Stimulated activated effector memory CD8-positive, alpha-beta T cell treated with anti-CD3 and anti-CD28 coated beads, Interleukin-12 subunit alpha, Interleukin-12 subunit beta, amount 100 ng/mL, for 72 hours (primary cell): ENCODE measurements around the gene RPL5.

Experiments used
- ATAC-seq: fragments of 150-1000 bp; cut with Tn5 transposase; 2 replicates; pipeline ENCODE4 v1.10.0; 2021
- DNase-seq, 2 donors: peaks; one replicate each; pipeline ENCODE4 v3.0.0; 2021 to 2022; ENCODE audit warnings: low spot score in 2 of 2
- H3K27ac Mint-ChIP-seq: one replicate; pipeline ENCODE4 v1.8.0; 2022; ENCODE audit warnings: mild to moderate bottlenecking, mixed read lengths
- H3K36me3 Mint-ChIP-seq: one replicate; pipeline ENCODE4 v1.8.0; 2022; ENCODE audit warnings: mild to moderate bottlenecking, mixed read lengths
- H3K4me1 Mint-ChIP-seq: one replicate; pipeline ENCODE4 v1.8.0; 2022; ENCODE audit warnings: mixed read lengths
- H3K4me3 Mint-ChIP-seq: one replicate; pipeline ENCODE4 v1.8.0; 2022; ENCODE audit warnings: mild to moderate bottlenecking, mixed read lengths
- H3K9me3 Mint-ChIP-seq: one replicate; pipeline ENCODE4 v1.8.0; 2022; ENCODE audit warnings: mixed read lengths

Gene RPL5

DNA sequence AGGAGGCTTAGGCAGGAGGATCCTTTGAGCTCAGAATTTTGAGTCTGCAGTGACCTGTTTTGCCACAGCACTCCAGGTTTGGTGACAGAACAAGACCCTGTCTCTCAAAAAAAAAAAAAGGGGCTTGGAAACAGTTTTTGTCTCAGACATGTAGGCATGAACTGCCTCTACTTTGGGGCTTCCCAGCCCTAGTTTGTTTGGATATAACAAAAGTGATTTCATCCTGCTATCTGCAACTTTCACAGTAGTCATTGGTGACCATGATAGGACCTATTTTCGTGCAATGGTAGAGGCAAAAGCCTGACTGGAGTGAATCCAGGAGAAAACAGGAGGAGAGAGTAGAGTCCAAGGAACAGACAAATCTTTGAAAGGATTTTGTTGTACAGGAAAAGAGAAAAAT, 26.6 kb upstream of the RPL5 start:
- H3K27ac Mint-ChIP-seq, result no peak overlapping the region
- no peaks in the 10 kb centered on the region for H3K9me3 Mint-ChIP-seq
- DNase-seq, result no peak
- no peaks in the 10 kb centered on the region for H3K36me3 Mint-ChIP-seq
- no peak for ATAC-seq
- no peaks in the 10 kb centered on the region for H3K4me1 Mint-ChIP-seq
- H3K4me3 Mint-ChIP-seq, result no peak overlapping the region

DNA sequence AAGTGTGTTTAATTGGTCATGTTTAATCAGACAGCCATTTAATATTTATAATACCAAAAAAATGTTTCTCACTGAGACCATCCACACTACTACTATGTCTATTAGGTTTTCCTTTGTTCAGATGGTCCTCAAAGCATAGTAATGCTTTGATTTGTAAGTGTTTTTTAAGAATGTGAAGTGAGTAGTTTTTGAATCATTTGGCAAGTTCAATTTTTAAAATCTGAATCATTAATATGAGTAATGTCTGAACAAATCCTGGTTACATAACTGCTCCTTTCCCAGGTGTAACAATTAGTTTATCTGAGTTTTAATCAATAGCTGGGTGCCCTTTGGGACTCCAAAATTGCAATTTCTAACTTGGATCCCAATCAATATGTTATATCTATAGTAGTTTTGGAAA, 23.5 kb upstream of the RPL5 start:
- no peak overlapping the region for H3K27ac Mint-ChIP-seq
- H3K9me3 Mint-ChIP-seq, result no peaks in the 10 kb centered on the region
- no peaks in the 10 kb centered on the region for H3K36me3 Mint-ChIP-seq
- no peaks in the 10 kb centered on the region for H3K4me1 Mint-ChIP-seq
- DNase-seq, result no peak
- no peak overlapping the region for H3K4me3 Mint-ChIP-seq
- ATAC-seq, result no peak

DNA sequence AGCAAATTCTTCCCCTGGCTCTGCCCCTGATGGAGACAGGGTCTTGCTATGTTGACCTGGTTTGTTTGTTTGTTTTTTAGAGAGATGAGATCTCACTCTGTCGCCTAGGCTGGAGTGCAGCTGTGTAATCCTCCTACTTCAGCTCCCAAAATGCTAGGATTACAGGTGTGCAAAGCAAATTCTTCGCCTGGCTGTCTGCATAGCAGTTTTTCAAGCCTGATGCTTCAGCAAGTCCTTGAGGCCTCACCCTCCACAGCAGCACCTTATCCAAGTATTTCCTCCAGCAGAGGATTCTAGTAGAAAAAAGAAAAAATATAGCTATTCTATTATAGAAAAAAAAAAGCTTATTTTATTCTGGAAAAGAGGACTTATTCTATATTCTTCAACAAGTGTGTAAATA, 15.1 kb upstream of the RPL5 start:
- no peak for ATAC-seq
- Mint-ChIP-seq H3K4me3 (no peak overlapping the region), H3K27ac (no peak overlapping the region), H3K4me1 (no peaks in the 10 kb centered on the region), H3K36me3 (no peaks in the 10 kb centered on the region), H3K9me3 (no peaks in the 10 kb centered on the region)
- no peak for DNase-seq

DNA sequence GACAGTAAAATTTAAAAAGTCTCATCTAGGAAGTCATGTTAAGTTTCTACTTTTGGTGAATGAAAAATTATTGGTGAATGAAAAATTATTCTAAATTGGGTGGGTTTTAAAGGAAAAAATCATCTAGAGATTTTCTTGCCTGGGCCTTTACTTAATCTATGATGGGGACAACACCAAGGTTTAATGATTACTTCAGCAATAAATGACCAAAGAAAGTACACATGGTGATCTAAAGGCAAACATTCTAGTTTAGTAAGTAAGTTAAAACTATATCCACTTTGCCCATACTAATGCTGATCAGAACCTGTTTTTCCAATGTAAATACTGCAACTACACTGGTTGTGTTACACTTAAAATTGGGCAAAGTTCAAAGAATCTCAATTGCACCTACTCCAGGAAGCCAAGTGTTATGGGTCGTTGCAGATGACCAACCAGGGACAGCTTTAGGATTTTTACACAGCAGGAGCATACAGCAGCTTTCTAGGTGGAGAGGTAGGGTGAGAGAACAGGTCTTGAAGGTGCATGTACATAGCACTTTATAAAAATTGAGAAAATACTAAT, 14.6 kb upstream of the RPL5 start:
- Mint-ChIP-seq H3K27ac (no peak overlapping the region), H3K9me3 (no peaks in the 10 kb centered on the region), H3K4me3 (no peak overlapping the region), H3K36me3 (no peaks in the 10 kb centered on the region), H3K4me1 (no peaks in the 10 kb centered on the region)
- ATAC-seq, result no peak
- no peak for DNase-seq

DNA sequence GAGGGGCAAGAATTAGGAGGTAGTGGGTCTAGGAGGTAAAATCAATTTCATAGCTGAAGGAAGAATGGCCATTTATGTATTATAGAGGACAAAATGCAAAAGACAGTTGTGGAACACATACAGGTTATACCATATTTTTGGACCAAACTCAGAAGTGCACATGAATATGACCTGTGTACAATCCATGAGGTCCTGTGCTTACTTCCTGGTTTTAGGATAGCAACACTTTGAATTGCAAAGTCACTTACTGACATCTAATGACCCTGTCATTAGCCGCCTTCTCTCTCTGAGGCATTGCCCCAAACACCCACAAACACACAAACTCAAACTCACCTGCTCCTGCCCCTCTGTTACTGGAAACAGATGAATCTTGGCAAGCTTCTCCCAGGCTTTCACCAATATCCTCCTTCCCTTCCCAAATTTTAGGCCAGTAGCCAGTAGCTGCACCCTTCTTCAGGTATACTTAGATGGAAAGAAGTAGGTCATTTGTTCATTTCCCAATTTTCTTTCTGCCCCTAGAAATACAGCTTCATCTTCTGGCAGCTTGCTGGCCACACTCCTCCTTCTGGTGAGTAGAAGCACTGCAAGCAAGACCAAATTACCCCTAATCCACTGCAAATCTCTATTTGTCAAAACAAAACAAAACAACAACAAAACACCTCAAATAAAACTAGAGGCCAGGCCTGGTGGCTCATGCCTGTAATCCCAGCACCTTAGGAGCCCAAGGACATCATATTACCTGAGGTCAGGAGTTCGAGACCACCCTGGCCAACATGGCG, 13.7 kb upstream of the RPL5 start:
- peak in 1 of 2 donors; percentile 56 for DNase-seq
- no peaks in the 10 kb centered on the region for H3K36me3 Mint-ChIP-seq
- no peak overlapping the region for H3K4me3 Mint-ChIP-seq
- no peaks in the 10 kb centered on the region for H3K4me1 Mint-ChIP-seq
- no peaks in the 10 kb centered on the region for H3K9me3 Mint-ChIP-seq
- H3K27ac Mint-ChIP-seq, result no peak overlapping the region
- ATAC-seq, result peak; percentile 57

DNA sequence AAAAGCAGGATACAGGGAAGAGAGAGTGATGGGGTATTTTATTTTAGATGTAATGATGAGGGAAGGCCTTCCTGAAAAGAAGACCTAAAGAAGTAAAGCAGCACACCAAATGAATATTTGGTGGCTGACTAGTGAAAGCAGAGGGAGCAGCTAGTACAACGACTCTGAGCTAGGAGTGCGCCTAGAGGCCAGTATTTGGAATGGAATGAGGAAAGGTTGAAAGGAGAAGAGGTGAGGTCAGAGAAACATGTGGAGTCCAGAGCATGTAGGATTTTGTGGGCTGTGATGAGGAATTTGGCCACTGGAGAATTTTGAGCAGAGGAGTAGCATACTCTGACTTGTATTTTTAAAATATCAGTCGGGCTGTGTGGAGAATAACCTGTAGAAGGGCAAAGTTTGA, 11.8 kb upstream of the RPL5 start:
- Mint-ChIP-seq H3K36me3 (no peaks in the 10 kb centered on the region), H3K4me1 (no peaks in the 10 kb centered on the region), H3K27ac (no peak overlapping the region), H3K4me3 (no peak overlapping the region), H3K9me3 (no peaks in the 10 kb centered on the region)
- no peak for DNase-seq
- no peak for ATAC-seq

DNA sequence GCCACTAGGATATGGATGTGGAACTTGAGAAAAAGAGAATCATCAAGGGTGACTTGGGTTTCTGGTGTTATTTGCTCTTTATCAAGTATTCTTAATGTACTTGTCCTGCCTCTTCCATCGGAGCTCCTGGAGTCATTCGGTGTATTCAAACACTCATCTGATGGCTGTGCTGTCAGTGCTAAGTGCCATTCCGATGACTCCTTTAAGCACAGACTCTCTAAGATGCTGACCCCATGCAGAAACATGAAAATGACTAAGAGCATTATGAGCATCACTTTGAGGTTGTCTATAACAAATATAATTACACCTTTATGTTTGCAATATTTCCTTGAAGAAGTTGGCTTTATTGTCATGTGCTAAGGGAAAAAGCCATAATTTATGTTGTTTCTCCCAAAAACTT, 11.3 kb upstream of the RPL5 start:
- DNase-seq (no peak), ATAC-seq (no peak)
- no peaks in the 10 kb centered on the region for H3K4me1 Mint-ChIP-seq
- no peak overlapping the region for H3K4me3 Mint-ChIP-seq
- no peaks in the 10 kb centered on the region for H3K9me3 Mint-ChIP-seq
- no peaks in the 10 kb centered on the region for H3K36me3 Mint-ChIP-seq
- no peak overlapping the region for H3K27ac Mint-ChIP-seq

DNA sequence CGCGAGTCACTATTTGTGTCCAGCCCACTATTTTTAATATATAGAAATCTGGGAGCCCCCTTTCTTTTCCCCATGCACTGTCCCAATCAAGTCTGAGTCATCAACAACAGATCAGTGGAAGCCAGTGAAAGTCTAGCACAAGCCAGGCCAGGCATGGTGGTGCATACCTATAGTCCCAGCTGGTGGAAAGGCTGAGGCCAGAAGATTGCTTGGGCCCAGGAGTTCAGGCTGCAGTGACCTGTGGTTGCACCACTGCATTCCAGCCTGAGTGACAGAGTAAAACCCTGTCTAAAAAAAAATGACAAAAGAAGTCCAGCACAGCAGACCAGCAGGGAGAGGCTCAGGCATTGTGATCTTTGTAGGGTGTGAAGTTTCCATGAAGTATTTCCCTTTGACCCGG, 9.0 kb upstream of the RPL5 start:
- no peak for DNase-seq
- H3K4me1 Mint-ChIP-seq, result no peaks in the 10 kb centered on the region
- no peak overlapping the region for H3K4me3 Mint-ChIP-seq
- H3K9me3 Mint-ChIP-seq, result no peaks in the 10 kb centered on the region
- H3K36me3 Mint-ChIP-seq, result no peaks in the 10 kb centered on the region
- no peak for ATAC-seq
- no peak overlapping the region for H3K27ac Mint-ChIP-seq

DNA sequence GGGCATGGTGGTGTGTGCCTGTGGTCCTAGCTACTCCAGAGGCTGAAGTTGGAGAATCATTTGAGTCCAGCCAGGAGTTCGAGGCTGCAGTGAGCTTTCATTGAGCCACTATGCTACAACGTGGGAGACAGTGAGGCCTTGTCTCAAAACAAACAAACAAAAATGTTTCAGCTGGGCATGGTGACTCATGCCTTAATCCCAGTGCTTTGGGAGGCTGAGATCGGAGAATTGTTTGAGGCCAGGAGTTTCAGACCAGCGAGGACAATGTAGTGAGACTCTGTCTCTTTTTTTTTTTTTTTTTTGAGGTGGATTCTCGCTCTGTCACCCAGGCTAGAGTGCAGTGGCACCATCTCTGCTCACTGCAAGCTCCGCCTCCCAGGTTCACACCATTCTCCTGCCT, 5.0 kb upstream of the RPL5 start:
- DNase-seq (no peak), ATAC-seq (no peak)
- Mint-ChIP-seq H3K27ac (no peak overlapping the region), H3K4me3 (no peak overlapping the region), H3K9me3 (no peaks in the 10 kb centered on the region), H3K4me1 (peaks cover 3% of the 10 kb centered on the region), H3K36me3 (peaks cover 5% of the 10 kb centered on the region)

DNA sequence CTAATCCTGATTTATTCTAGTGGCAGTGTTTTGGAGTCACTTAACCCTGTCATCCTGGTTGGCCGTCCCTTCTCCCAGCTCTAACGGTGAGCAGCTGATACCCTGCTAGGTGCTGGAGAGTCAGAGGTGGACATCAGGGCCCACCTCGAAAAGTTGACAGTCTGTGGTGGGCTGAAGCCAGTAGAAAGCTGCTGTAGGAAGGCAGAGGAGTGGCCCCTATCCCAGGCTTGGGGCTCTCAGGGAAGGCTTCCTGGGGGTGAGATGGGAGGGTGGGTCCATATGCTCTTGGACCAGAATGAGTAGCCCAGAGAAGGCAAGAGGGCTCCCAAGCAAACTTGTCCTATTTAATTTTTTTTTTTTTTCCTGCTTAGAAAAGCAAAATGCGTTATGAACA, 475 bp upstream of the RPL5 start:
- H3K4me3 Mint-ChIP-seq, result peak overlapping the region; percentile 98
- DNase-seq (peak in 1 of 2 donors; percentile 53), ATAC-seq (no peak)
- peaks cover 45% of the 10 kb centered on the region for H3K4me1 Mint-ChIP-seq
- no peaks in the 10 kb centered on the region for H3K9me3 Mint-ChIP-seq
- H3K27ac Mint-ChIP-seq, result peak overlapping the region; percentile 100
- peaks cover 51% of the 10 kb centered on the region for H3K36me3 Mint-ChIP-seq

DNA sequence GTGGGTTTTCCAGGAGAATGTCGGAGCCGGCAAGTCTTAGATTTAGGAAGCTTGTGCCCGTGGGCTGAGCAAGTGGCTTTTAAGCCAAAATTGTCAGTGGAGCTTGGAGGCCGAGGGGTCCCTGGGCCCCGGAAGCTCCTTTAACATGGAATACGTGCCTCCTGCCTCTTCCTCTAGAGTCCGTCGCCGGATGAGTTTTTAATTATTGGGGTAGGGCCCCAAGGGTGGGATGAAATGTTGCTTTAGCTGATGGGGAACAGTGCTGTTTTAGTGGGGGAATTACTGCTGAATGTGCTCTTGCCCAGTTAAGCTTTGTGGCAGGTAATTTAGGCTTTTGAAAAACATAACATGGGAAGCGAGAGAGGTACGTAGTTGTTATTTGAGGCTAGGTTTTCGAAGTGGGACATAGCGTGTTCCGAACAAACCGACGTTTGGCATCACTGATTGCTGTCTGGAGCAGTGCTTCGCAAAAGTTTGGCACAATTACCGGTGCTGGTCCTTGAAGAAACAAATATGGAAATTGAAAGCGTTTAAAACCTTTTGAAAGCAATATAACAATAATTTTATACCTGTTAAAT, 786 bp downstream of the RPL5 start:
- ATAC-seq (no peak), DNase-seq (no peak)
- Mint-ChIP-seq H3K4me1 (peaks cover 54% of the 10 kb centered on the region), H3K9me3 (no peaks in the 10 kb centered on the region), H3K27ac (peak overlapping the region; percentile 100), H3K4me3 (peak overlapping the region; percentile 98), H3K36me3 (peaks cover 64% of the 10 kb centered on the region)

DNA sequence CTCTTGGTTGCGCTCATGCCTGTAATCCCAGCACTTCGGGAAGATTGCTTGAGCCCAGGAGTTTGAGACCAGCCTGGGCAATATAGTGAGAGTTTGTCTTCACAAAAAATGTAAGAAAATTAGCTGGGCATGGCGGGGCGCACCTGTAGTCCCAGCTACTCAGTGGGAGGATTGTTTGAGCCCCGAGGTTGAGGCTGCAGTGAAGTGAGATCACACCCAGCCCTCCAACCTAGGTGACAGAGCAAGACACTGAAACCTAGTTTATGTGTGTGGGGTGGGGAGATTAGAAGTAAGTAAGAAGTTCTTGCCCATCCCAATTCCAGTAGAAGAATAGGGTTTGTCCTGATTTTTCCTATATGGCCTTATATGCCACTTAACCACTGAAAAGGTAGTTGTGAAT, 2.0 kb downstream of the RPL5 start:
- Mint-ChIP-seq H3K9me3 (no peaks in the 10 kb centered on the region), H3K4me3 (peak overlapping the region; percentile 98), H3K27ac (peak overlapping the region; percentile 100), H3K36me3 (peaks cover 76% of the 10 kb centered on the region), H3K4me1 (peaks cover 65% of the 10 kb centered on the region)
- ATAC-seq (no peak), DNase-seq (no peak)

DNA sequence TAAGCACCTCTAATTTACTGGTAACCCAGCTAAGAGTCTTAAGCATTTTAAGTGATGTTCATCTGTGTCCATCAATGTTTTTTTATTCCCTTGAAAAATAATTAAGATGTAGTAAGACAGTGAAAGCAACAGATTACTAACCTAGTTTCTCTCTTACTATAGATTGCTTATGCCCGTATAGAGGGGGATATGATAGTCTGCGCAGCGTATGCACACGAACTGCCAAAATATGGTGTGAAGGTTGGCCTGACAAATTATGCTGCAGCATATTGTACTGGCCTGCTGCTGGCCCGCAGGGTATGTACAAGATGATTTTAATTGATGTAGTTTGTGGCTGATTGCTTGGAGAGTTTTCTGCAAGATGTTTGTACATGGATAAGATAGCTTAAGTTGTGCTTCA, 2.8 kb downstream of the RPL5 start:
- H3K4me1 Mint-ChIP-seq, result peaks cover 72% of the 10 kb centered on the region
- ATAC-seq, result peak; percentile 9
- DNase-seq, result no peak
- H3K4me3 Mint-ChIP-seq, result peak overlapping the region; percentile 98
- H3K27ac Mint-ChIP-seq, result peak overlapping the region; percentile 100
- H3K36me3 Mint-ChIP-seq, result peaks cover 83% of the 10 kb centered on the region
- no peaks in the 10 kb centered on the region for H3K9me3 Mint-ChIP-seq

DNA sequence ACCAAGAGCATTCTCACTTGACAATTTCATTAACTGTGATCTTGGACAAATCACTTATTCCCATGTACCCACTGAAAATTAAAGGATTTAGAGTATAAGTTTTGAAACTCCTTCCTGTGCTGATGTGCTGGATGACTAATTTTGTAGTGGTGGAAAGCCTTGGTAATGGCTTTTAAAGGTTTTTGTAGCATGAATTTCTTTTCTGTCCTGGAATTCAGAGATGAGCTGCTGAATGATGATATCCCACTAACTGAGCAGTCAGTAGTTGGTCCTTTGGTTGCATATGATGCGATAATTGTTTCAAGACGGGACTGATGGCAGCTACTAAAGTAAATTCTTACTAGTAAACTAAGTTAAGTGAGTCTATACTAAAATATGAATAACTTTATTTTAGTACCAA, 5.2 kb downstream of the RPL5 start:
- peak overlapping the region; percentile 98 for H3K4me3 Mint-ChIP-seq

DNA sequence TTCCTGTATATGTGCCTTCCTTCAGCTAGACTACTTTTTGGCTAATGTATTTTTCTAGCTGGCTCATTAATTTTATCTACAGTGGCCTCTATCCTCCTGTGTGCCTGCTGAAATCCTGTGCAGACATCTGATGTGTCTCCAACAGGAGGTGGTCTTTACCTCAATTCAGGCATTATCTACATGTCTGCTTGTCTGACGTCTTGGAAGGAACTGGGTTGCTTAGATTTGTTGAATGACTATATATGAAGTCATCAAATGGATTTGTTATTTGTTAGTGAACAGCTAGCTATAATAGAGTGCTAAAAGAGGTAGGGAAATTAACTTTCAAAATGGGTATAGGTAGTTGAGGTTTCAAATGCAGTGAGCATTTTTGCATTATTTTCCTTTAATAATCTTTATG, 6.7 kb downstream of the RPL5 start:
- Mint-ChIP-seq H3K4me3 (peak overlapping the region; percentile 98), H3K9me3 (no peaks in the 10 kb centered on the region), H3K4me1 (peaks cover 73% of the 10 kb centered on the region), H3K27ac (peak overlapping the region; percentile 83), H3K36me3 (peaks cover 100% of the 10 kb centered on the region)
- DNase-seq (no peak), ATAC-seq (peak; percentile 19)

More for the DNA sequence above, 5.2 kb downstream of the RPL5 start:
- no peaks in the 10 kb centered on the region for H3K9me3 Mint-ChIP-seq
- no peak for DNase-seq
- H3K36me3 Mint-ChIP-seq, result peaks cover 100% of the 10 kb centered on the region
- peak overlapping the region; percentile 83 for H3K27ac Mint-ChIP-seq
- H3K4me1 Mint-ChIP-seq, result peaks cover 79% of the 10 kb centered on the region
- no peak for ATAC-seq

DNA sequence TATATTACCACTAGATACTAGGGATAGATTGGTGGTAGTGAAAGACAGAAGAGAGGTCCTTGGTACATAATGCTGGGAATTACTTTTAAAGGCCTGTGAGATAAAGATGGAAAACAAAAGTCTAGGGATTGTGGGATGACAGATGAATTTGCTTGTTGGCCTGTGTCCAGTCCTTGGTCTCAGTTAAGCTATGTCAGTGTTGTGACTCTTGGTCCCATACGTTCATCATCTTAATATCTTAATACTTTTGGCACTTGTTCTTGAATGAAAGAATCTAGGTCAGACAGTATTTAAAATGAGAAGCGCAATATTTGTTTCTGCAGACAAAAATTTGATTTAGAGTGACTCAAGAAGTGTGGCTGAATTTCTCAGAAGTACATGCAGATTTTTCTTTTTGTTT, 7.6 kb downstream of the RPL5 start:
- Mint-ChIP-seq H3K27ac (peak overlapping the region; percentile 52), H3K9me3 (no peaks in the 10 kb centered on the region), H3K36me3 (peaks cover 100% of the 10 kb centered on the region), H3K4me1 (peaks cover 64% of the 10 kb centered on the region), H3K4me3 (peak overlapping the region; percentile 98)
- ATAC-seq, result no peak
- DNase-seq, result no peak
